LoVo (cell line): ENCODE results near the gene RNU1-3.
A peak's percentile ranks its signal among the peaks of the same experiment; 100 is the strongest.
"Not testable (repeated sequence)": the region's sequence is repeated elsewhere in the genome, so short reads cannot be mapped to it uniquely, and the experiment has no call there.

Source experiments
- DNase-seq: peaks from one replicate; pipeline ENCODE4 v3.0.0-alpha.2; 2016; ENCODE audit warnings: low spot score

RNU1-3 gene

DNA sequence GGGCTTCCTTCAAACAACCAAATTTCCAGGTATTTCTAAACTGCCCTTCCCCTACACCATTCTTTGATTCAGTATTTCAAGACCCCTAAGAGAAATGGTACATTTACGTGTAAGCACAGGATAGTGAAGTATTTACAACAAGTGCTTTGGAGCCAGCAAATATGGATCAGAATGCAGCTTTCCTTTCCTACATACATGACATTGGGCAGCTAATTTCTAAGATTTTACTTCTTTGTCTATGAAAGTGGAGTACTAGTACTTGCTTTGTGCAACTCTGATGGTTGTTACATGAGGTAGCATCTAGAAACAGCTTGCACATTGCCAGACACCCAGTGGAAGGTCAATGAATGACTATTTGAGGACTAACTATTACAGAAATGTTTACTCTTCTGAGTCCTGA lies 15.2 kb downstream of the RNU1-3 start:
- DNase-seq = not testable (repeated sequence)

DNA sequence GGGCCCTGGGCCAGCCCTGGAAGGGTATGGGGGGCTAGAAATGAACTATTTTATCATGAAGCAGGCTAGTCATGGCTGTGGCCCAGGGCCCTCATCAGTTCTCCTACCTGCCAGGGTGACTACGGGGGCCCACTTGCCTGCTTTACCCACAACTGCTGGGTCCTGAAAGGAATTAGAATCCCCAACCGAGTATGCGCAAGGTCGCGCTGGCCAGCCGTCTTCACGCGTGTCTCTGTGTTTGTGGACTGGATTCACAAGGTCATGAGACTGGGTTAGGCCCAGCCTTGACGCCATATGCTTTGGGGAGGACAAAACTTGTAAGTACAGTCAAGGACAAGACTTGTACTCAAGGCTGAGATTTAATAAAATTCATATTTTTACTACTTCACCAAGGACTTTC lies 16.8 kb downstream of the RNU1-3 start:
- not testable (repeated sequence) for DNase-seq

DNA sequence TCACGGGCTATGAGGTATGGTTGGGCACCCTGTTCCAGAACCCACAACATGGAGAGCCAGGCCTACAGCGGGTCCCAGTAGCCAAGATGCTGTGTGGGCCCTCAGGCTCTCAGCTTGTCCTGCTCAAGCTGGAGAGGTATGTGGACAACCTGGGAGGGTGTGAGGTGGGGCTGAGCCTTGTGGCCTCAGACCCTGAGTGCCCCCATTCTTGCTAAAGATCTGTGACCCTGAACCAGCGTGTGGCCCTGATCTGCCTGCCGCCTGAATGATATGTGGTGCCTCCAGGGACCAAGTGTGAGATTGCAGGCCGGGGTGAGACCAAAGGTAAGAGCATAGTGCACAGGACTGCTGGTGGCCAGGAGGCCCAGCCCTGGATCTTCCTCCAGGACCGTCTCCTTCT lies 17.4 kb downstream of the RNU1-3 start:
- DNase-seq = not testable (repeated sequence)

DNA sequence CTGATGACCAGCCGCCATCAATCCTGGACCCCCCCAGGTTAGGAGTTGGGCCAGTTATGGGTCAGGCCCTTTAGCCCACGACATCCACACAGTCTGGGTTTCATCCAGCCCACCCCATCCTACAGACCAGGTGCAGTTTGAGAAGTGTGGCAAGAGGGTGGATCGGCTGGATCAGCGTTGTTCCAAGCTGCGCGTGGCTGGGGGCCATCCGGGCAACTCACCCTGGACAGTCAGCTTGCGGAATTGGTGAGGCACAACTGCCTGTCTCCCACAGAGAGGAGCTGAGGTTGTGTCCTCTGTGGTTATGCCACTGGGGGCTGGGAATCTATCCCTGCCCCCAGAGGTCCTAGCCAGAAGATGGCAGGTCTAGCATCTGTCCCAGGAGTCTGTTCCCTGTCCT lies 18.0 kb downstream of the RNU1-3 start:
- not testable (repeated sequence) for DNase-seq

GRCh38 chr1:16648250-16648649 lies 18.5 kb downstream of the RNU1-3 start:
- not testable (repeated sequence) for DNase-seq

GRCh38 chr1:16647179-16648176 lies 19.3 kb downstream of the RNU1-3 start:
- DNase-seq = not testable (repeated sequence)

GRCh38 chr1:16646716-16647115 lies 20.0 kb downstream of the RNU1-3 start:
- not testable (repeated sequence) for DNase-seq

- not testable (repeated sequence) for DNase-seq
Measured at GRCh38 chr1:16646061-16646664, 20.6 kb downstream of the RNU1-3 start.

- not testable (repeated sequence) for DNase-seq
Measured at GRCh38 chr1:16645271-16646060, 21.3 kb downstream of the RNU1-3 start.

DNA sequence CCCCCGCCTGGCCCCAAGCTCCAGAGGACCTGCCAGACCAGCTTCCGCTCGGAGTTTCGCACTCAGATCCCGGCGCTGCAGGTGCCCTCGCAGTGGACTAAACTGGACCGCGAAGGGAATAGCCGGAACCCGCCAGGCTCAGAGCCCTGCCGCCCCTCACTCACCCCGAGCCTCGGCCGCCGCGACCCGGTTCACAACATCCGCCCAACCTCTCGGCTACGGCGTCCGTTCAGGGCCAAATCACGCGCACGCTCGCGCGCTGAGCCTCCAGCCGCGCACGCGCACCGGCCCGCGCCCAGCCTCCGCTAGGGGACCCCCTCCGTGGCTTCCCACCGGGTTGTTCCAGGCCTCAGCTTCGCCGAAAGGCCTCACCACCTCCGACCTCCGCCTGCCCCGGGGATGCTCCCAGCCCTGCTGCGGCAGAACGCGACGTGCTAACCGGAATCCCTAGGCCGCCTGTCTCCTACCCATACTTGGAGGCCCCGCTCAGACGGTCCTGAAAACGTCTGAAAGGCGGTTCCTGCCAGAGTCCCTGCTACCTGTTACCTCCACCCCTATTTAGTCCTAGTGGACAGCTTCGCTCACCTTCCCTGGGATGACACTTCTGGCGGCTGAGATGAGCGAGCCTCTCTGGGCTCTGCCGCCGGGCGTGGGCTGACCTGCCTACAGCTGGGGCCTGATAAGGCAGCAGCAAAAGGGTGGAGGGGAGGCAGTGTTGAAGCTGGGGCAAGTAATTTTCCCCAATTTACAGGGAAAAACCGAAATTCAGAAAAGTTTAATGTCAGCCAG lies 22.1 kb downstream of the RNU1-3 start:
- DNase-seq = peak; percentile 100

- no peak for DNase-seq
Measured at GRCh38 chr1:16644193-16644481, 22.6 kb downstream of the RNU1-3 start.

DNA sequence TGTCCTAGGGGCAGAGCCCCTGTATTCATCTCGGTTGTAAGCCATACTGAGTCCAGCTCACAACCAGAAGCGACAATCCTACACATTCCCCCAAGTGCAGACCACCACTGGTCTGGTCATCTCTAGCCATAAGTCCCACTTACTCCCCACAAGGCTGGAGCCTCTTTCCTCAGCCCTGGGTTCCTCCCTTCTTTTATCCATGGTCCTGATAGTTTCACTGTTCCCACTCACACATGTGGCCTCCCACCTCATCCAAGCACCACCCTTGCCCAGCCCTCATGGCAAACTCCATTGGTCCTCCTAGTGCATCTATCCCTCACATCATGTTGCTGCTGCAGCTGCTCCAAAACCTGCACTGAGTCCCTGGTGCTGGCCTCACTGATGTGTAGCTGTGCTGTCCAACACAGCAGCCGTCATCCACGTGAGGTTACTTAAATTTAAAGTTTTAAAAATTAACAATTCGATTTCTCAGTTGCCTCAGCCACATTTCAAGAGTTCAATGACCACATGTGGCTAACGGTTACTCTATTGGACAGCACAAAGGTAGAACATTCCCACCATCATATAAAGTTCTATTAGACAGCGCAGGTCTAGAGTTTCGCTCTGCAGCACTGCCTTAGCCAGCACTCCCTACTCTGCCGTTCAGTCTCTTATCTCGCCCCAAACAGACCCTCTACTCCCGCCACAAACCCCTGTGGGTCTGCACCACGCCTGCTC lies 23.1 kb downstream of the RNU1-3 start:
- DNase-seq = peak; percentile 42

- not testable (repeated sequence) for DNase-seq
Measured at GRCh38 chr1:16643001-16643411, 23.7 kb downstream of the RNU1-3 start.

GRCh38 chr1:16642025-16642966 lies 24.5 kb downstream of the RNU1-3 start:
- DNase-seq = not testable (repeated sequence)

DNA sequence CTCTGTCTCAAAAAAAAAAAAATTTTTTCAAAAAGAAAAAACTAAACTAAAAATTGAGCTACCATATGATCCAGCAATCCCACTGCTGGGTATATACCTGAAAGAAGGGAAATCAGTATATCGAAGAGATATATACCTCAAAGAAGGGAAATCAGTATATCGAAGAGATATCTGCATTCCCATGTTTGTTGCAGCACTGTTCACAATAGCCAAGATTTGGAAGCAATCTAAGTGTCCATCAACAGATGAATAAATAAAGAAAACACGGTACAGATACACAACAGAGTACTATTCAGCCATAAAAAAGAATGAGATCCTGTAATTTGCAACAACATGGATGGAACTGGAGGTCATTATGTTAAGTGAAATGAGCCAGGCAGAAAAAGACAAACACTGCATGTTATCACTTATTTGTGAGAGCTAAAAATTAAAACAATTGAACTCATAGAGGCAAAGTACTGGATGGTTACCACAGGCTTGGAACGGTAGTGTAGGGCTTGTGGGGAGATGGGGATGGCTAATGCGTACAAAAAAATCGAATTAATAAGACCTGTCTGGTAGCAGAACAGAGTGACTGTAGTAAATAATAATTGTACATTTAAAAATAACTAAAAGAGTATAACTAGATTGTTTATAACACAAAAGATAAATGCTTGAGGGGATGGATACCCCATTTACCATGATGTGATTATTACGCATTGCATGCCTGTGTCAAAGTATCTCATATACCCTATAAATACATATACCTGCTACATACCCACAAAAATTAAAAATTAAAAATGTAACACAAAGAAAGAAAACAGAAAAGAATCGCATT lies 25.4 kb downstream of the RNU1-3 start:
- not testable (repeated sequence) for DNase-seq

GRCh38 chr1:16639091-16640031 lies 27.4 kb downstream of the RNU1-3 start:
- not testable (repeated sequence) for DNase-seq

GRCh38 chr1:16637941-16638778 lies 28.6 kb downstream of the RNU1-3 start:
- not testable (repeated sequence) for DNase-seq
